Endothelial cell of umbilical vein (primary cell): ENCODE measurements around the gene ADAM17. TPM values are rescaled to one million over a fixed set of nuclear protein-coding genes. Genes with fewer than 3 reads are reported as not detected.

Experiments used
- BruUV-seq: library from RNA; stranded (reverse); fragments of 400-500 nt; replicated peaks from 2 replicates; lab custom pipeline; 2021; lab: Mats Ljungman, UMichigan
- CTCF ChIA-PET: fragments of 300-600, 350-600 bp; sonication (Branson Sonifier 250); formaldehyde crosslinking; loops from one replicate; lab custom pipeline; 2021; ENCODE audit warnings: antibody characterized with exemption, inconsistent platforms; lab: Charles Lee
- POLR2A ChIA-PET: fragments of 300-600, 350-600 bp; sonication (Branson Sonifier 250); formaldehyde crosslinking; loops from one replicate; lab custom pipeline; 2021; ENCODE audit warnings: antibody characterized with exemption, inconsistent platforms; lab: Charles Lee
- DNase-seq: peaks from one replicate; pipeline ENCODE4 v3.0.0-alpha.2; 2011; ENCODE audit warnings: low read depth, low spot score
- FAIRE-seq: peaks from 2 replicates; lab custom pipeline; 2011; peaks lifted over from hg19 to GRCh38; lab: Jason Lieb, UNC
- H2AFZ ChIP-seq: 2 replicates; pipeline ENCODE4 v1.6.0; 2012; ENCODE audit warnings: low read depth, low read length, control low read depth, inconsistent platforms
- H3K27ac ChIP-seq: 2 replicates; pipeline ENCODE4 v1.5.1; 2011; ENCODE audit warnings: low read depth, mild to moderate bottlenecking, control low read depth, low read length, moderate library complexity; ENCODE audit not compliant: insufficient read depth
- H3K27me3 ChIP-seq, 2 experiments: 2 replicates each; pipeline versions ENCODE4 v1.6.0 to v1.6.1; 2011; ENCODE audit warnings: low read length in 2 of 2, mixed read lengths in 1 of 2; ENCODE audit not compliant: control insufficient read depth in 2 of 2, insufficient read depth in 2 of 2
- H3K36me3 ChIP-seq, 2 experiments: 2 replicates in 1 of 2; 3 replicates in 1 of 2; pipeline ENCODE4 v1.5.1; 2011; ENCODE audit warnings: low read length in 2 of 2, mild to moderate bottlenecking in 1 of 2, moderate library complexity in 1 of 2; ENCODE audit not compliant: control insufficient read depth in 2 of 2, insufficient read depth in 2 of 2; ENCODE audit errors: extremely low read depth in 1 of 2
- H3K4me1 ChIP-seq: 3 replicates; pipeline ENCODE4 v1.5.1; 2011; ENCODE audit warnings: mild to moderate bottlenecking, low read length; ENCODE audit not compliant: control insufficient read depth, insufficient read depth; ENCODE audit errors: extremely low read depth
- H3K4me2 ChIP-seq: 2 replicates; pipeline ENCODE4 v1.6.1; 2011; ENCODE audit warnings: low read length, control low read depth, mixed read lengths; ENCODE audit not compliant: insufficient read depth
- H3K4me3 ChIP-seq, 3 experiments: fragments of 200-600 bp in 1 of 3; sonication (generic), shearing (Covaris generic) in 1 of 3; replicated peaks in 1 of 3; 2 replicates each; pipeline ENCODE4 v1.5.1; 2011 to 2016; ENCODE audit warnings: control low read depth in 3 of 3, low read length in 3 of 3, mild to moderate bottlenecking in 2 of 3, inconsistent platforms in 1 of 3, low read depth in 1 of 3, moderate library complexity in 1 of 3; ENCODE audit not compliant: insufficient read depth in 1 of 3
- H3K79me2 ChIP-seq: 2 replicates; pipeline ENCODE4 v1.6.0; 2012; ENCODE audit warnings: low read length, inconsistent platforms; ENCODE audit not compliant: control insufficient read depth, insufficient read depth
- H3K9ac ChIP-seq: replicated peaks from 2 replicates; pipeline ENCODE3; 2011; ENCODE audit warnings: low read length, control low read depth; ENCODE audit not compliant: insufficient read depth; ENCODE audit errors: extremely low read depth
- H3K9me1 ChIP-seq: replicated peaks from 3 replicates; pipeline ENCODE4 v1.6.0; 2011; ENCODE audit warnings: mild to moderate bottlenecking, low read length; ENCODE audit not compliant: control insufficient read depth, insufficient read depth; ENCODE audit errors: extremely low read depth
- H3K9me3 ChIP-seq: replicated peaks from 2 replicates; pipeline ENCODE4 v1.5.1; 2012; ENCODE audit warnings: low read length, inconsistent platforms; ENCODE audit not compliant: control insufficient read depth, insufficient read depth
- H4K20me1 ChIP-seq: replicated peaks from 2 replicates; pipeline ENCODE3; 2011; ENCODE audit warnings: mild to moderate bottlenecking, low read length; ENCODE audit not compliant: control insufficient read depth, insufficient read depth; ENCODE audit errors: extremely low read depth
- CTCF ChIP-seq, 2 donors: IDR thresholded peaks; 1 replicate in 1 of 2; 2 replicates in 1 of 2; pipeline ENCODE4 v1.5.1; 2011; ENCODE audit warnings: low read length in 2 of 2, mild to moderate bottlenecking in 2 of 2, moderate library complexity in 2 of 2, control low read depth in 1 of 2, inconsistent platforms in 1 of 2, low read depth in 1 of 2; ENCODE audit not compliant: insufficient read depth in 1 of 2; ENCODE audit errors: extremely low read depth in 1 of 2
- EZH2 ChIP-seq: IDR thresholded peaks from 2 replicates; pipeline ENCODE4 v1.6.1; 2012; ENCODE audit warnings: borderline replicate concordance, low read depth, mild to moderate bottlenecking, moderate library complexity, low read length, inconsistent platforms; ENCODE audit not compliant: severe bottlenecking
- FOS ChIP-seq: IDR thresholded peaks from 2 replicates; pipeline ENCODE4 v1.6.1; 2011; ENCODE audit warnings: mild to moderate bottlenecking, low read length, moderate library complexity, borderline replicate concordance; ENCODE audit not compliant: insufficient read depth
- GATA2 ChIP-seq: IDR thresholded peaks from 2 replicates; pipeline ENCODE4 v1.7.0; 2011; ENCODE audit warnings: low read depth, mild to moderate bottlenecking, moderate library complexity, mixed read lengths, low read length; ENCODE audit not compliant: insufficient read length, insufficient read depth
- JUN ChIP-seq: IDR thresholded peaks from 2 replicates; pipeline ENCODE4 v1.6.1; 2011; ENCODE audit warnings: borderline replicate concordance, low read depth; ENCODE audit not compliant: insufficient read length, insufficient read depth
- MAX ChIP-seq: IDR thresholded peaks from 2 replicates; pipeline ENCODE4 v1.6.1; 2011; ENCODE audit not compliant: insufficient read depth, insufficient read length
- MYC ChIP-seq: IDR thresholded peaks from one replicate; pipeline ENCODE4 v1.6.1; 2011; ENCODE audit warnings: mild to moderate bottlenecking, low read depth, low read length
- POLR2A ChIP-seq: IDR thresholded peaks from 2 replicates; pipeline ENCODE4 v1.6.1; 2012; ENCODE audit warnings: low read depth, mild to moderate bottlenecking, control low read depth, low read length
- POLR2AphosphoS5 ChIP-seq: IDR thresholded peaks from 2 replicates; pipeline ENCODE4 v1.6.1; 2012; ENCODE audit warnings: low read depth, mild to moderate bottlenecking, control low read depth, low read length, moderate library complexity; ENCODE audit not compliant: insufficient read depth
- dilution Hi-C: fragments of 300-500 bp; cut with MboI; formaldehyde crosslinking; loops from one replicate; pipeline ENCODE4 v1.15.0; 2019; ENCODE audit warnings: low sequenced_read_pairs; ENCODE audit not compliant: extremely low pct_ligation_motif_present
- intact Hi-C: fragments of 100-400 bp; cut with micrococcal nuclease; formaldehyde crosslinking; loops from one replicate; pipeline ENCODE4 v1.10.0; 2022
- polyA plus RNA-seq, 4 experiments: library from polyadenylated mRNA; depleted of rRNA in 3 of 4; stranded (reverse) in 3 of 4; unstranded in 1 of 4; fragments of >200 nt; gene quantifications; 2 replicates each; pipeline versions ENCODE4 v1.2.1 to v1.2.3, GENCODE V29; 2011 to 2012; ENCODE audit warnings: missing spikeins in 1 of 4
- total RNA-seq: library from RNA; stranded (reverse); gene quantifications from 2 replicates; pipeline ENCODE4 v1.2.3, GENCODE V29; 2021

Gene ADAM17
- total and polyA plus RNA-seq, 2 donors (not counting 3 experiments of a cell fraction or from before 2014, with no cell fraction given): 10.6 to 57.1 TPM

DNA sequence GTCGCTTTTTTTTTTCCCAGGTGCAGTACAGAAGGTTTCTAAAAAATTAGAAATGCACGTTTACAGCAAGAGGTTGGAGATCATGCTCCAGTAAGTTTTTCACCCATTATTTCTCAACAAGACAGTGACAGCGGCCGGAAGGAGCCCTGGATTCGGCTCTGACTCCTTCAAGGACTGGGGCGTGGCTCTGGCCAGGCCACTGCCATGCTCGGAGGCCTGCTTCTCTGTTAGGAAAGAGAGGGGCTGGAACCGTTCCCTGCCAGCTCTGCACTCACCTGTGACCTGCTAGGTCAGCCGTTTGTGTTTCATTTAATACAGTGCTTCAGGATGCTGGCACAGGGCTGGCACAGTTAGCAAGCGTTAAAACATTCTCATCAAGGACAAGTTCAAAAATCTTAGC is 87.9 kb downstream of the ADAM17 start:
- TF ChIP-seq CTCF (IDR thresholded peaks at IDR 0.05; ENCODE audit: extremely low read depth in 1 of 2, insufficient read depth in 1 of 2, low read depth in 1 of 2, low read length in 2 of 2): no peak
- TF ChIP-seq MAX: no peak
- no peak for TF ChIP-seq POLR2A
- TF ChIP-seq POLR2AphosphoS5: no peak
- TF ChIP-seq JUN: no peak
- TF ChIP-seq GATA2: no peak
- TF ChIP-seq EZH2: no peak
- no peak for TF ChIP-seq FOS
- TF ChIP-seq MYC: no peak
- H3K4me3 ChIP-seq: no peak overlapping the region
- no peak overlapping the region for H3K4me2 ChIP-seq
- intact Hi-C loops: no loop called here
- no peak overlapping the region for H3K9ac ChIP-seq
- H3K27me3 ChIP-seq: no peaks in the 10 kb centered on the region
- H3K9me1 ChIP-seq: no peaks in the 10 kb centered on the region
- H3K4me1 ChIP-seq: no peaks in the 10 kb centered on the region
- no peak for DNase-seq
- no peak for FAIRE-seq
- no peaks in the 10 kb centered on the region for H3K9me3 ChIP-seq
- no peak overlapping the region for H3K27ac ChIP-seq
- H3K79me2 ChIP-seq: no peaks in the 10 kb centered on the region
- H3K36me3 ChIP-seq: peaks cover 0 to 3% of the 10 kb centered on the region in 2 experiments
- no peaks in the 10 kb centered on the region for H4K20me1 ChIP-seq
- ChIA-PET POLR2A (no interaction called here), CTCF (no interaction called here)
- no TSS peak for BruUV-seq
- dilution Hi-C loops: no loop called here
- H2AFZ ChIP-seq: no peak overlapping the region
